Peyer's patch (tissue), 4 donors: ENCODE measurements around the gene MC5R.

ENCODE experiments used
- POLR2A ChIP-seq, 2 donors: fragments of 450-650 bp; IDR thresholded peaks; one replicate each; pipeline ENCODE4 v1.5.1; 2017; ENCODE audit warnings: antibody characterized with exemption in 2 of 2, mild to moderate bottlenecking in 2 of 2, moderate library complexity in 2 of 2
- TF ChIP-seq, protein P1 (sequence below), 6 experiments: fragments of 450-650 bp in 4 of 6; fragments of 200-600 bp in 2 of 6; sonication (generic) in 1 of 6; IDR thresholded peaks; one replicate each; pipeline ENCODE4 v1.5.1; 2017 to 2019; ENCODE audit warnings: antibody characterized with exemption in 6 of 6, mild to moderate bottlenecking in 3 of 6, moderate library complexity in 1 of 6

- TF ChIP-seq, protein P1, sequence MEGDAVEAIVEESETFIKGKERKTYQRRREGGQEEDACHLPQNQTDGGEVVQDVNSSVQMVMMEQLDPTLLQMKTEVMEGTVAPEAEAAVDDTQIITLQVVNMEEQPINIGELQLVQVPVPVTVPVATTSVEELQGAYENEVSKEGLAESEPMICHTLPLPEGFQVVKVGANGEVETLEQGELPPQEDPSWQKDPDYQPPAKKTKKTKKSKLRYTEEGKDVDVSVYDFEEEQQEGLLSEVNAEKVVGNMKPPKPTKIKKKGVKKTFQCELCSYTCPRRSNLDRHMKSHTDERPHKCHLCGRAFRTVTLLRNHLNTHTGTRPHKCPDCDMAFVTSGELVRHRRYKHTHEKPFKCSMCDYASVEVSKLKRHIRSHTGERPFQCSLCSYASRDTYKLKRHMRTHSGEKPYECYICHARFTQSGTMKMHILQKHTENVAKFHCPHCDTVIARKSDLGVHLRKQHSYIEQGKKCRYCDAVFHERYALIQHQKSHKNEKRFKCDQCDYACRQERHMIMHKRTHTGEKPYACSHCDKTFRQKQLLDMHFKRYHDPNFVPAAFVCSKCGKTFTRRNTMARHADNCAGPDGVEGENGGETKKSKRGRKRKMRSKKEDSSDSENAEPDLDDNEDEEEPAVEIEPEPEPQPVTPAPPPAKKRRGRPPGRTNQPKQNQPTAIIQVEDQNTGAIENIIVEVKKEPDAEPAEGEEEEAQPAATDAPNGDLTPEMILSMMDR (IDR thresholded peaks at IDR 0.05), result no peak
- TF ChIP-seq POLR2A (IDR thresholded peaks at IDR 0.05), result no peak
Measured at GRCh38 chr18:13801260-13801601, 22.7 kb upstream of the MC5R start.
